Testis (tissue), 3 donors: ENCODE measurements around the gene FRY. TPM values are rescaled to one million over a fixed set of nuclear protein-coding genes. Genes with fewer than 3 reads are reported as not detected.

ENCODE experiments used
- DNase-seq: peaks from one replicate; pipeline ENCODE4 v3.0.0-alpha.2; 2019
- H3K27ac ChIP-seq, 2 donors: fragments of 200-600 bp; sonication (generic); one replicate each; pipeline ENCODE4 v1.5.1; 2019
- H3K27me3 ChIP-seq: fragments of 200-600 bp; sonication (generic); one replicate; pipeline ENCODE4 v1.5.1; 2019
- H3K36me3 ChIP-seq: fragments of 200-600 bp; sonication (generic); one replicate; pipeline ENCODE4 v1.5.1; 2017; ENCODE audit warnings: low read depth; ENCODE audit errors: missing control alignments
- H3K4me1 ChIP-seq: fragments of 200-600 bp; sonication (generic); one replicate; pipeline ENCODE4 v1.5.1; 2019
- H3K4me3 ChIP-seq, 2 donors: fragments of 200-600 bp; sonication (generic); one replicate each; pipeline ENCODE4 v1.5.1; 2017 to 2019
- H3K9me3 ChIP-seq: fragments of 200-600 bp; sonication (generic); one replicate; pipeline ENCODE4 v1.5.1; 2017
- POLR2A ChIP-seq: fragments of 450-650 bp; IDR thresholded peaks from one replicate; pipeline ENCODE4 v1.6.1; 2017; ENCODE audit warnings: antibody characterized with exemption, mild to moderate bottlenecking, moderate library complexity
- WGBS, 2 donors: methylation state at CpG; one replicate each; pipeline ENCODE4 v1.1.5; 2018; 5-methylcytosine and 5-hydroxymethylcytosine counted together
- intact Hi-C: fragments of 100-400 bp; cut with DNase I; formaldehyde crosslinking; loops from one replicate; pipeline ENCODE4 v1.15.1; 2023; ENCODE audit warnings: low total_unique reads
- polyA plus RNA-seq: library from polyadenylated mRNA; stranded (reverse); fragments of 350-450 nt; fragmentation: Illumina TruSeq; extraction: RNeasy Lipid Tissue Mini Kit (QIAGEN cat#74804); gene quantifications from one replicate; pipeline ENCODE4 v1.2.3, GENCODE V29; 2014; ENCODE audit warnings: low read depth, low replicate concordance; ENCODE audit not compliant: insufficient read depth
- total RNA-seq, 2 donors: library from RNA; depleted of rRNA; stranded (reverse); fragments of >200 nt; gene quantifications; one replicate each; pipeline ENCODE4 v1.2.3, GENCODE V29; 2016
- TF ChIP-seq, protein P1 (sequence below), 3 experiments: fragments of 450-650 bp in 2 of 3; fragments of 200-600 bp in 1 of 3; sonication (generic) in 1 of 3; IDR thresholded peaks; one replicate each; pipeline ENCODE4 v1.5.1; 2016 to 2019; ENCODE audit warnings: antibody characterized with exemption in 3 of 3, mild to moderate bottlenecking in 2 of 3, moderate library complexity in 1 of 3

Gene FRY
- total and polyA plus RNA-seq, 3 donors from 2014 or later: 24.8 to 26.6 (median 25.9) TPM

- DNase-seq: no peak
- Histone ChIP-seq H3K9me3 (no peaks in the 10 kb centered on the region), H3K4me1 (peaks cover 3% of the 10 kb centered on the region), H3K4me3 (no peak overlapping the region), H3K27ac (no peak overlapping the region), H3K27me3 (no peaks in the 10 kb centered on the region), H3K36me3 (no peaks in the 10 kb centered on the region)
- WGBS, 2 donors: 77 to 85% methylated on average over 2 of the region's 2 CpGs
- TF ChIP-seq, protein P1, sequence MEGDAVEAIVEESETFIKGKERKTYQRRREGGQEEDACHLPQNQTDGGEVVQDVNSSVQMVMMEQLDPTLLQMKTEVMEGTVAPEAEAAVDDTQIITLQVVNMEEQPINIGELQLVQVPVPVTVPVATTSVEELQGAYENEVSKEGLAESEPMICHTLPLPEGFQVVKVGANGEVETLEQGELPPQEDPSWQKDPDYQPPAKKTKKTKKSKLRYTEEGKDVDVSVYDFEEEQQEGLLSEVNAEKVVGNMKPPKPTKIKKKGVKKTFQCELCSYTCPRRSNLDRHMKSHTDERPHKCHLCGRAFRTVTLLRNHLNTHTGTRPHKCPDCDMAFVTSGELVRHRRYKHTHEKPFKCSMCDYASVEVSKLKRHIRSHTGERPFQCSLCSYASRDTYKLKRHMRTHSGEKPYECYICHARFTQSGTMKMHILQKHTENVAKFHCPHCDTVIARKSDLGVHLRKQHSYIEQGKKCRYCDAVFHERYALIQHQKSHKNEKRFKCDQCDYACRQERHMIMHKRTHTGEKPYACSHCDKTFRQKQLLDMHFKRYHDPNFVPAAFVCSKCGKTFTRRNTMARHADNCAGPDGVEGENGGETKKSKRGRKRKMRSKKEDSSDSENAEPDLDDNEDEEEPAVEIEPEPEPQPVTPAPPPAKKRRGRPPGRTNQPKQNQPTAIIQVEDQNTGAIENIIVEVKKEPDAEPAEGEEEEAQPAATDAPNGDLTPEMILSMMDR (IDR thresholded peaks at IDR 0.05): no peak
- no peak for TF ChIP-seq POLR2A
- intact Hi-C loops: no loop called here
Observed at GRCh38 chr13:32297206-32297605, 265.6 kb downstream of the FRY start.

DNA sequence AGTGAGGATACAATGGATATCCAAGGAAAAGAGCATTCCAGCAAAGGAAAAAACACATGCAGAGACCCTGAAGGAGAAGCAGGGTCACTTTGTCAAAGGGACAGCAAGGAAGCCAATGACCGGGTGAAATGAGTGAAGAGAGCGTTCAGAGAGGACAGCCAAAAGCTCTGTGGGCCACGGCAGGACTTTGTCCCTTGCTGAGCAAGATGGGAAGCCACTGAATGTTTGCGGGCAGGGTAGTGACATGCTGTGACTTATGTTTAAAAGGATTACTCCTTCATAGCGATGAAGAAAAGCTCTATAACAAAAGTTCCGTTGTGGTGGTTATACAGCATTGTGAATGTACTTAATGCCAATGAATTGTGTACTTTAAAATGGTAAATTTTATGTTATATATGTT, 267.1 kb downstream of the FRY start:
- no peak overlapping the region for H3K4me3 ChIP-seq
- TF ChIP-seq, protein P1 (IDR thresholded peaks at IDR 0.05): no peak
- TF ChIP-seq POLR2A: no peak
- DNase-seq: no peak
- WGBS, 2 donors: 91 to 94% methylated on average over 6 of the region's 6 CpGs
- no peaks in the 10 kb centered on the region for H3K36me3 ChIP-seq
- no peaks in the 10 kb centered on the region for H3K9me3 ChIP-seq
- no peak overlapping the region for H3K27ac ChIP-seq
- intact Hi-C loops: no loop called here
- peaks cover 3% of the 10 kb centered on the region for H3K4me1 ChIP-seq
- H3K27me3 ChIP-seq: no peaks in the 10 kb centered on the region

GRCh38 chr13:32299893-32300292, 268.3 kb downstream of the FRY start:
- intact Hi-C loops: loop anchor here (10.0 kb wide), 1 partner anchor 285 kb away; no protein-coding TSS in a partner anchor
- Histone ChIP-seq H3K9me3 (no peaks in the 10 kb centered on the region), H3K27me3 (no peaks in the 10 kb centered on the region), H3K36me3 (no peaks in the 10 kb centered on the region), H3K4me1 (peaks cover 3% of the 10 kb centered on the region), H3K27ac (no peak overlapping the region), H3K4me3 (no peak overlapping the region)
- no peak for TF ChIP-seq POLR2A
- no peak for DNase-seq
- 62 to 69% methylated on average over 4 of the region's 4 CpGs for WGBS, 2 donors

GRCh38 chr13:32300406-32300805, 268.8 kb downstream of the FRY start:
- Histone ChIP-seq H3K27me3 (no peaks in the 10 kb centered on the region), H3K36me3 (no peaks in the 10 kb centered on the region), H3K27ac (no peak overlapping the region), H3K4me1 (peaks cover 3% of the 10 kb centered on the region), H3K9me3 (no peaks in the 10 kb centered on the region), H3K4me3 (no peak overlapping the region)
- DNase-seq: no peak
- TF ChIP-seq, protein P1 (IDR thresholded peaks at IDR 0.05): no peak
- TF ChIP-seq POLR2A: no peak
- 72 to 80% methylated on average over 8 of the region's 8 CpGs for WGBS, 2 donors
- intact Hi-C loops: loop anchor here (10.0 kb wide), 1 partner anchor 286 kb away; no protein-coding TSS in a partner anchor

DNA sequence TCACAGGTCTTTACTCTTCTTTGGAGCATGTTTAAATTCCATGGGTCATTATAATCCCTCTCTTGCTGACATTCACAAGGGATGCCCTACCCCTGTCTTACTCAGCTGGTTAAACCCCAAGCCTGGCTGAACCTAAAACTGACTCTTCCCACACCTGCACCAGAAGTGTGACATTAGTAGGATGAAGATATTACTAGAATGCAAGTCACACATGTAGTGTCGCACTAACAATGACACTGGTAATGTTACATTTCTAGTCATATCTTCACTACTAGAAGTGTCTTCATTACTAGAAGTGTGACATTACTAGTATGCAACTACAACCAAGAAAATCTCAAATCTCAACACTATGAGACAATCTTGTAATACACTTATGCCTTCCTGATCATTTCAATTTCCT, 269.3 kb downstream of the FRY start:
- Histone ChIP-seq H3K4me3 (no peak overlapping the region), H3K36me3 (no peaks in the 10 kb centered on the region), H3K4me1 (peaks cover 3% of the 10 kb centered on the region), H3K27me3 (no peaks in the 10 kb centered on the region), H3K9me3 (no peaks in the 10 kb centered on the region), H3K27ac (no peak overlapping the region)
- no peak for DNase-seq
- 93 to 97% methylated on average over 1 of the region's 1 CpG for WGBS, 2 donors
- TF ChIP-seq, protein P1 (IDR thresholded peaks at IDR 0.05): no peak
- intact Hi-C loops: loop anchor here (10.0 kb wide), 1 partner anchor 286 kb away; no protein-coding TSS in a partner anchor
